ENCODE data around the gene SLC26A5. TPM values are rescaled to one million over a fixed set of nuclear protein-coding genes. Genes with fewer than 3 reads are reported as not detected.

SLC26A5 gene
- total RNA-seq, 4 donors from 2014 or later: 1.9 to 4.0 (median 3.5) TPM

GRCh38 chr7:103381280-103382031, 64.6 kb downstream of the SLC26A5 start:
- Histone ChIP-seq H3K27ac (no peak overlapping the region), H3K4me1 (no peaks in the 10 kb centered on the region), H3K9me3 (no peaks in the 10 kb centered on the region), H3K27me3 (no peaks in the 10 kb centered on the region), H3K4me3 (replicated peaks in 1 of 3) (no peak overlapping the region), H3K36me3 (no peaks in the 10 kb centered on the region)
- no peak for TF ChIP-seq POLR2A (IDR thresholded peaks at IDR 0.05)
- TF ChIP-seq CTCF (IDR thresholded peaks at IDR 0.05): no peak
- DNase-seq: no peak
- intact Hi-C loops (cut with DNase I): no loop called here
- WGBS, 2 donors: 90 to 91% methylated on average over 4 of the region's 4 CpGs

GRCh38 chr7:103380395-103381191, 65.4 kb downstream of the SLC26A5 start:
- no peak for DNase-seq
- H3K4me1 ChIP-seq: no peaks in the 10 kb centered on the region
- no peaks in the 10 kb centered on the region for H3K27me3 ChIP-seq
- no peaks in the 10 kb centered on the region for H3K36me3 ChIP-seq
- H3K4me3 ChIP-seq (replicated peaks in 1 of 3): no peak overlapping the region
- TF ChIP-seq POLR2A (IDR thresholded peaks at IDR 0.05): no peak
- TF ChIP-seq CTCF (IDR thresholded peaks at IDR 0.05): no peak
- H3K27ac ChIP-seq: no peak overlapping the region
- intact Hi-C loops (cut with DNase I): no loop called here
- no peaks in the 10 kb centered on the region for H3K9me3 ChIP-seq
- 83 to 86% methylated on average over 5 of the region's 5 CpGs for WGBS, 2 donors

- H3K4me3 ChIP-seq (replicated peaks in 1 of 3): no peak overlapping the region
- no peaks in the 10 kb centered on the region for H3K9me3 ChIP-seq
- TF ChIP-seq CTCF (IDR thresholded peaks at IDR 0.05) (no peak), POLR2A (IDR thresholded peaks at IDR 0.05) (no peak)
- H3K4me1 ChIP-seq: no peaks in the 10 kb centered on the region
- 74 to 75% methylated on average over 3 of the region's 3 CpGs for whole genome bisulfite sequencing, 2 donors
- intact Hi-C loops (cut with DNase I): no loop called here
- no peak overlapping the region for H3K27ac ChIP-seq
- no peak for DNase-seq
- no peaks in the 10 kb centered on the region for H3K27me3 ChIP-seq
- H3K36me3 ChIP-seq: no peaks in the 10 kb centered on the region
These were observed 66.6 kb downstream of the SLC26A5 start for GRCh38 chr7:103379270-103379975.

GRCh38 chr7:103373866-103374643, 72.0 kb downstream of the SLC26A5 start:
- H3K27me3 ChIP-seq: no peaks in the 10 kb centered on the region
- no peaks in the 10 kb centered on the region for H3K9me3 ChIP-seq
- no peak for TF ChIP-seq CTCF (IDR thresholded peaks at IDR 0.05)
- TF ChIP-seq POLR2A (IDR thresholded peaks at IDR 0.05): no peak
- no peak for DNase-seq
- H3K36me3 ChIP-seq: peaks cover 0 to 10% of the 10 kb centered on the region in 2 donors
- intact Hi-C loops (cut with DNase I): no loop called here
- no peak overlapping the region for H3K4me3 ChIP-seq (replicated peaks in 1 of 3)
- no peaks in the 10 kb centered on the region for H3K4me1 ChIP-seq
- 56 to 70% methylated on average over 6 of the region's 6 CpGs for WGBS, 2 donors
- no peak overlapping the region for H3K27ac ChIP-seq
